HepG2 (cell line): ENCODE data around the gene GALR3. TPM values are rescaled to one million over a fixed set of nuclear protein-coding genes. Genes with fewer than 3 reads are reported as not detected.

Experiments used
- ARNTL ChIP-seq: sonication (generic); formaldehyde crosslinking; IDR thresholded peaks from 2 replicates; pipeline ENCODE4 v1.4.0; 2020; ENCODE audit warnings: mild to moderate bottlenecking, missing genetic modification reagents
- CHD2 ChIP-seq: IDR thresholded peaks from 2 replicates; pipeline ENCODE4 v1.6.1; 2011; ENCODE audit warnings: low read depth, low read length, improper control_type of control experiment
- CREB1 ChIP-seq, 2 experiments: fragments of 450-650 bp in 1 of 2; IDR thresholded peaks; 2 replicates each; pipeline ENCODE4 v1.6.1; 2016 to 2017; ENCODE audit warnings: control low read depth in 1 of 2, mild to moderate bottlenecking in 1 of 2, missing compliant biosample characterization in 1 of 2, missing genetic modification characterization in 1 of 2
- FOXP4 ChIP-seq: sonication (generic); formaldehyde crosslinking; IDR thresholded peaks from 2 replicates; pipeline ENCODE4 v1.4.0; 2020; ENCODE audit warnings: missing genetic modification reagents
- FUBP1 ChIP-seq: sonication (generic); formaldehyde crosslinking; IDR thresholded peaks from 2 replicates; pipeline ENCODE4 v1.5.1; 2020; ENCODE audit warnings: missing genetic modification reagents, mild to moderate bottlenecking, borderline replicate concordance
- HIVEP1 ChIP-seq: sonication (generic); formaldehyde crosslinking; IDR thresholded peaks from 2 replicates; pipeline ENCODE4 v1.4.0; 2020; ENCODE audit warnings: mild to moderate bottlenecking, missing genetic modification reagents
- NFE2L1 ChIP-seq: sonication (generic); formaldehyde crosslinking; IDR thresholded peaks from 2 replicates; pipeline ENCODE4 v1.4.0; 2020; ENCODE audit warnings: missing genetic modification reagents, mild to moderate bottlenecking, borderline replicate concordance
- ZBTB20 ChIP-seq: sonication (generic); formaldehyde crosslinking; IDR thresholded peaks from 2 replicates; pipeline ENCODE4 v1.8.1; 2023; ENCODE audit warnings: missing genetic modification reagents, low read depth, mild to moderate bottlenecking, borderline replicate concordance
- ZBTB4 ChIP-seq: sonication (generic); formaldehyde crosslinking; IDR thresholded peaks from 2 replicates; pipeline ENCODE4 v1.4.0; 2020; ENCODE audit warnings: missing genetic modification reagents, mild to moderate bottlenecking, borderline replicate concordance
- ZNF251 ChIP-seq: sonication (generic); formaldehyde crosslinking; IDR thresholded peaks from 2 replicates; pipeline ENCODE4 v1.9.0; 2021; ENCODE audit warnings: mild to moderate bottlenecking, missing genetic modification reagents
- ZNF263 ChIP-seq: sonication (generic); formaldehyde crosslinking; IDR thresholded peaks from 2 replicates; pipeline ENCODE4 v1.4.0; 2020; ENCODE audit warnings: missing genetic modification reagents
- ZNF3 ChIP-seq: IDR thresholded peaks from 2 replicates; pipeline ENCODE4 v1.7.0; 2017; ENCODE audit warnings: inconsistent platforms
- ZNF451 ChIP-seq: sonication (generic); formaldehyde crosslinking; IDR thresholded peaks from 2 replicates; pipeline ENCODE4 v1.5.0; 2020; ENCODE audit warnings: mild to moderate bottlenecking, missing genetic modification reagents
- ZNF687 ChIP-seq: sonication (generic); formaldehyde crosslinking; IDR thresholded peaks from 2 replicates; pipeline ENCODE4 v1.5.1; 2020; ENCODE audit warnings: mild to moderate bottlenecking, missing genetic modification reagents, moderate library complexity
- ZSCAN22 ChIP-seq: sonication (generic); formaldehyde crosslinking; IDR thresholded peaks from 2 replicates; pipeline ENCODE4 v1.4.0; 2020; ENCODE audit warnings: mild to moderate bottlenecking, missing genetic modification reagents
- ZSCAN31 ChIP-seq: sonication (generic); formaldehyde crosslinking; IDR thresholded peaks from 2 replicates; pipeline ENCODE4 v1.5.0; 2020; ENCODE audit warnings: low read depth, mild to moderate bottlenecking, missing genetic modification reagents
- polyA plus RNA-seq, 8 experiments: library from polyadenylated mRNA; depleted of rRNA in 3 of 8; stranded (reverse) in 7 of 8; unstranded in 1 of 8; fragments of >200 nt; fragmentation: Illumina TruSeq in 4 of 8; extraction: Trizol in 4 of 8; gene quantifications; 2 replicates each; pipeline versions ENCODE4 v1.2.1 to v1.2.3, GENCODE V29; 2011 to 2016; ENCODE audit warnings: low read depth in 4 of 8, missing spikeins in 1 of 8, mixed read lengths in 1 of 8; ENCODE audit not compliant: insufficient read depth in 1 of 8
- total RNA-seq, 5 experiments: library from RNA; depleted of rRNA; stranded (reverse); fragments of >200 nt; fragmentation: Illumina TruSeq; extraction: Trizol; gene quantifications; 2 replicates each; pipeline ENCODE4 v1.2.3, GENCODE V29; 2016; ENCODE audit warnings: low read depth in 1 of 5

GALR3 gene
- total and polyA plus RNA-seq, 2 of the 13 experiments (the other 11 are each of a cell fraction or from before 2014, with no cell fraction given): 0.13 TPM; not detected in 1

- TF ChIP-seq ZNF687 (CRISPR knock-in tag) (peak; percentile 81), CHD2 (peak; percentile 92), ZSCAN31 (CRISPR knock-in tag) (peak; percentile 55; the same call in 1 of the 2 replicates), ZNF263 (CRISPR knock-in tag) (peak; percentile 97), FOXP4 (CRISPR knock-in tag) (no peak), ZNF3 (CRISPR knock-in tag) (no peak), ZBTB20 (no peak), FUBP1 (CRISPR knock-in tag) (0 out of 2 replicates have a peak, but pooled peaks have one; percentile 46), ZBTB4 (no peak), ZNF451 (CRISPR knock-in tag) (no peak), ARNTL (CRISPR knock-in tag) (0 out of 2 replicates have a peak, but pooled peaks have one; percentile 14), NFE2L1 (CRISPR knock-in tag) (no peak), HIVEP1 (peak; percentile 59; the same call in 1 of the 2 replicates), ZNF251 (no peak), ZSCAN22 (CRISPR knock-in tag) (no peak), CREB1 (IDR thresholded peaks at IDR 0.05) (no peak), CREB1 (CRISPR knock-in tag; IDR thresholded peaks at IDR 0.05) (peak; percentile 55; the same call in 1 of the 2 replicates)
Measured at GRCh38 chr22:37802310-37803194, 20.6 kb upstream of the GALR3 start (continued).
